Measurements from ENCODE around the gene TM7SF3.

The TM7SF3 gene

DNA sequence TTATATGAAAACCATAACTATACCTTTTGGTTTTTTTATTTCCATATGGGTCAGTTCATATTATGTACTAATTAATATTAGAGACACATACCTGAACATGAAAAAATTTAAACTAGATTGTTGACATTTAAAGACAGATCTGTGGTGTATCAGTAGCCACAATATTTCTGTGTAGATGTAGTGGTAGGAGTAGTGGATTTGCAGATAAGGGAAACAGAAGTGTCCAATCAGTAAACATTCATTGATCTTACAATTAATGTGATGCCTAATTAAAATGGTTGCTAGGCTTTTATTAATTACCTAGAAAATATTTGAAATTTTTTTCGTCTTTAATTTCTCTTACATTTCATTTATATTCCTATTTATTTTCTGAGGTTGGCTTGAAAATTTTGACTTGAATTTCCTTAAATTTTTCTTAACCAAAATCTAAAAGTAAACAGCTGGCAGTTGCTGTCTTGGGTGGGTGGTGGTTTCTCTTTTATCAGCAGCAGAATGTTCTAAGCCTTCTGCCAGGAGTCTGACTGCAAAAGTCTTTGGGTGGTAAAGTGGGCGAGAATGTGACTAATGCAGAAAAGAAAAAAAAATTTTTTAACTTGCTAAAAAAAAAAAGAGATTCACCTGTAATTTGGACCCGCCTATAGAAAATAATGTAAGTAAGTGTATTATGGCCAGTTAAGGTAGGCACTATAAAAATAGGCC lies 73.5 kb downstream of the TM7SF3 start:
- peaks cover 95% of the 10 kb centered on the region for H3K79me2 ChIP-seq (ENCODE audit: low read length)
- peak overlapping the region; percentile 90 for H3K4me2 ChIP-seq (ENCODE audit: low read length)
- 0 out of 2 replicates have a peak, but pooled peaks cover 5% of the 10 kb centered on the region for H4K20me1 ChIP-seq (ENCODE audit: insufficient read depth, low read length)
- no peaks in the 10 kb centered on the region for H3K36me3 ChIP-seq (replicated peaks; ENCODE audit: low read depth, low read length)
- no peak overlapping the region for H3K4me3 ChIP-seq (ENCODE audit: low read length)
- H2AFZ ChIP-seq (ENCODE audit: low read depth, low read length): no peak overlapping the region
- TF ChIP-seq EZH2phosphoT487 (IDR thresholded peaks at IDR 0.05; ENCODE audit: low read depth): no peak
- TF ChIP-seq, protein P1, sequence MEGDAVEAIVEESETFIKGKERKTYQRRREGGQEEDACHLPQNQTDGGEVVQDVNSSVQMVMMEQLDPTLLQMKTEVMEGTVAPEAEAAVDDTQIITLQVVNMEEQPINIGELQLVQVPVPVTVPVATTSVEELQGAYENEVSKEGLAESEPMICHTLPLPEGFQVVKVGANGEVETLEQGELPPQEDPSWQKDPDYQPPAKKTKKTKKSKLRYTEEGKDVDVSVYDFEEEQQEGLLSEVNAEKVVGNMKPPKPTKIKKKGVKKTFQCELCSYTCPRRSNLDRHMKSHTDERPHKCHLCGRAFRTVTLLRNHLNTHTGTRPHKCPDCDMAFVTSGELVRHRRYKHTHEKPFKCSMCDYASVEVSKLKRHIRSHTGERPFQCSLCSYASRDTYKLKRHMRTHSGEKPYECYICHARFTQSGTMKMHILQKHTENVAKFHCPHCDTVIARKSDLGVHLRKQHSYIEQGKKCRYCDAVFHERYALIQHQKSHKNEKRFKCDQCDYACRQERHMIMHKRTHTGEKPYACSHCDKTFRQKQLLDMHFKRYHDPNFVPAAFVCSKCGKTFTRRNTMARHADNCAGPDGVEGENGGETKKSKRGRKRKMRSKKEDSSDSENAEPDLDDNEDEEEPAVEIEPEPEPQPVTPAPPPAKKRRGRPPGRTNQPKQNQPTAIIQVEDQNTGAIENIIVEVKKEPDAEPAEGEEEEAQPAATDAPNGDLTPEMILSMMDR (IDR thresholded peaks at IDR 0.05; ENCODE audit: low read depth, low read length): no peak
- no peaks in the 10 kb centered on the region for H3K9me3 ChIP-seq (ENCODE audit: insufficient read depth, low read length)
- H3K27ac ChIP-seq (ENCODE audit: low read length): no peak overlapping the region
- peaks cover 38% of the 10 kb centered on the region for H3K4me1 ChIP-seq (ENCODE audit: low read length)
- no peak overlapping the region for H3K9ac ChIP-seq (ENCODE audit: low read length)
- no peaks in the 10 kb centered on the region for H3K27me3 ChIP-seq (ENCODE audit: low read depth, low read length)

DNA sequence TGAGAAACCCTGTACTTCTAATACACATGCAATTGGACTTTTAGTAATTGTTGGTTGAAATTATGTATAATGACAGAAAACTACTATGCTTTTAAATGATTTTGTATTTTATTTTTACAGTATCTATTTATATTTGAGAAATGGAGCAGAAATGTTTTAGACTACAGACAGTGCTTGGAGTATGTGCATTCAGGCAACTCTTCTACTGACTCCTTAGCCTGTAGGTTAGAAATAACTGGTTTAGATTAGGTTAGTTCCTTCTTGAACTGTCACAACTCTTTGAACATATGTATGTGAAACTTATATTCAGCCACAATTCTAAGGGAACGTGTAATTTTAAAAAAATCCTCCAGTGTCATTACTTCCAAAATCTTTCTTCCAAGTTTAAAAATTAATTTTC lies 74.2 kb downstream of the TM7SF3 start:
- Histone ChIP-seq H4K20me1 (ENCODE audit: insufficient read depth, low read length) (0 out of 2 replicates have a peak, but pooled peaks cover 5% of the 10 kb centered on the region), H3K4me1 (ENCODE audit: low read length) (peaks cover 39% of the 10 kb centered on the region), H2AFZ (ENCODE audit: low read depth, low read length) (no peak overlapping the region), H3K9ac (ENCODE audit: low read length) (no peak overlapping the region), H3K4me3 (ENCODE audit: low read length) (peak overlapping the region; percentile 89), H3K9me3 (ENCODE audit: insufficient read depth, low read length) (no peaks in the 10 kb centered on the region), H3K27ac (ENCODE audit: low read length) (no peak overlapping the region), H3K79me2 (ENCODE audit: low read length) (peaks cover 95% of the 10 kb centered on the region), H3K36me3 (replicated peaks; ENCODE audit: low read depth, low read length) (peaks cover 4% of the 10 kb centered on the region), H3K27me3 (ENCODE audit: low read depth, low read length) (no peaks in the 10 kb centered on the region), H3K4me2 (ENCODE audit: low read length) (peak overlapping the region; percentile 90)
- TF ChIP-seq, protein P1 (IDR thresholded peaks at IDR 0.05; ENCODE audit: low read depth, low read length): no peak
- TF ChIP-seq EZH2phosphoT487 (IDR thresholded peaks at IDR 0.05; ENCODE audit: low read depth): no peak

DNA sequence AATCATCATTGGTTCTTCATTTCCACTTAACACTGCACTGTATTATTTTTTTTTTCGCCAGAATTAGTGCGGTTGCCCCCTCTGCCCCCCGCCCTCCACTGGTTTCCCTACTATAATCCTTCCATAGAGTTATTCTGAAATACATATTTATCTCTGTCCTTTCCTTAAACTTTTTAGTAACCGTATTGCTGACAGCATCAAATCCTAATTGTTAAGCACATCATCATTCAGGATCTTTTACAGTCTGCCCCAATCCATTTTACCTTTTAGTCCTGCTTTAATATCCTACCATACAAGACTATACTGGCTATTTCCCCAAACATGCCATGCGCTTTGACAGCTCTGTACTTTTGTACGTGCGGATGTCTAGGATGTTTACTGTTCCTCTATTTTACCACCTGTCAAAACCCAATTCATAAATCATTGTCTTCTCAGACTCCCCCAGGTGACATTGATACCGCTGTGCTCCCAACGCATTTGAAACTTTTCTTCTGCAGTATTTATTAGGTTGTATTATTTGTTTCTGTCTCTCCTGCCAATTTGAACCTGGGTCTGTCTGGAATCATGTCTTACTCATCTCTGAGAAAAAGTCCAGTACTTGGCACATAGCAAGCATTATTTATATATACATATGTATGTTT lies 74.9 kb downstream of the TM7SF3 start:
- Histone ChIP-seq H3K27ac (ENCODE audit: low read length) (no peak overlapping the region), H3K4me1 (ENCODE audit: low read length) (peaks cover 39% of the 10 kb centered on the region), H3K36me3 (replicated peaks; ENCODE audit: low read depth, low read length) (peaks cover 6% of the 10 kb centered on the region), H3K9ac (ENCODE audit: low read length) (peak overlapping the region; percentile 89), H3K27me3 (ENCODE audit: low read depth, low read length) (no peaks in the 10 kb centered on the region), H3K9me3 (ENCODE audit: insufficient read depth, low read length) (no peaks in the 10 kb centered on the region), H2AFZ (ENCODE audit: low read depth, low read length) (no peak overlapping the region), H3K4me3 (ENCODE audit: low read length) (peak overlapping the region; percentile 89), H4K20me1 (ENCODE audit: insufficient read depth, low read length) (0 out of 2 replicates have a peak, but pooled peaks cover 5% of the 10 kb centered on the region), H3K4me2 (ENCODE audit: low read length) (peak overlapping the region; percentile 90), H3K79me2 (ENCODE audit: low read length) (peaks cover 94% of the 10 kb centered on the region)
- no peak for TF ChIP-seq EZH2phosphoT487 (IDR thresholded peaks at IDR 0.05; ENCODE audit: low read depth)
- TF ChIP-seq, protein P1 (IDR thresholded peaks at IDR 0.05; ENCODE audit: low read depth, low read length): no peak

DNA sequence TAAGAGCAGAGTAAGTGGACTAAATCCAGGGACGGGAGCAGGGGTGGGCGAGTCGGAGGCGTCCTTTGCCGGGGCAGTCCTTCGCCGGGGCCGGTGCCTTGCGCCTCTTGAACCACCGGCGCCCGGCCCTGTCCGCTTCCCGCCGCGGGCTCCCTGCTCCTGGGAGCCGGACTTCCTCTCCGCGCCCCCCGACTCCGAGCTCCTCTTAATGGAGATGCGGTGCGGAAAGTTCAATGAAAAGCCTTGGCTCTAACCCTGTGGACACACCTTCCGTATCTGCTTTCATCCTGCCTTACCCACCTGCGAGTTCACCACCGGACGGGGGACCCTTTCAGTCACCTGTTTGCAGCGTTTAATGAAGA lies 75.5 kb downstream of the TM7SF3 start:
- TF ChIP-seq, protein P1 (IDR thresholded peaks at IDR 0.05; ENCODE audit: low read depth, low read length): no peak
- no peak for TF ChIP-seq EZH2phosphoT487 (IDR thresholded peaks at IDR 0.05; ENCODE audit: low read depth)

More for the DNA sequence above, 75.5 kb downstream of the TM7SF3 start:
- Histone ChIP-seq H3K9me3 (ENCODE audit: insufficient read depth, low read length) (no peaks in the 10 kb centered on the region), H3K4me3 (ENCODE audit: low read length) (peak overlapping the region; percentile 89), H3K4me2 (ENCODE audit: low read length) (peak overlapping the region; percentile 90), H3K27ac (ENCODE audit: low read length) (peak overlapping the region; percentile 70), H2AFZ (ENCODE audit: low read depth, low read length) (peak overlapping the region; percentile 88), H3K9ac (ENCODE audit: low read length) (peak overlapping the region; percentile 89), H3K4me1 (ENCODE audit: low read length) (peaks cover 39% of the 10 kb centered on the region), H4K20me1 (ENCODE audit: insufficient read depth, low read length) (0 out of 2 replicates have a peak, but pooled peaks cover 5% of the 10 kb centered on the region), H3K27me3 (ENCODE audit: low read depth, low read length) (no peaks in the 10 kb centered on the region), H3K36me3 (replicated peaks; ENCODE audit: low read depth, low read length) (peaks cover 6% of the 10 kb centered on the region), H3K79me2 (ENCODE audit: low read length) (peaks cover 93% of the 10 kb centered on the region)
